Measurements from ENCODE around the gene PRKCE. TPM values are rescaled to one million over a fixed set of nuclear protein-coding genes. Genes with fewer than 3 reads are reported as not detected.

The PRKCE gene
- total and polyA plus RNA-seq, 2 experiments from 2014 or later: 0.94 to 1.2 TPM

DNA sequence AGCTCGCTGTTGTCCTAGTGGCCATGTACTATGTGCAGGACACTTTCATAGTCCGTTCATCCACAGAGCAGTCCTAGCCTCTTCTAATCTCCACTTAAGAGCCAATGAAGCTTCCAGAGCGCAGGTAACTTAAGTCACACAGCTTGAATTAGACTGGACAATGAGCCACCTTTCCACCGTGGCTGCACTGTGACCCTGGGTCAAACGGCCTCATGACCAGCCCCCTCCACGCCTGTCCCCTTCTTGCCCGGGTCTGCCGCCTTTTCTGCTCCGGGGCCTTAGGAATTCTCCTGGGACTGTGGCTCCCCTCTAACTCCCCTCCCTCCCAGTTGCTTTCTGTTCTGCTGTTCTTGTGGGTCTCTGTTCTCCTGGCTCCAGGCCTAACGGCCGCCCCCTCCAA, 8.4 kb upstream of the PRKCE start:
- Mint-ChIP-seq H3K4me3 (peak overlapping the region; percentile 67; the same call in 2 of the 3 replicates), H3K9me3 (no peaks in the 10 kb centered on the region), H3K27me3 (ENCODE audit: insufficient read depth, low read depth, poor library complexity) (peaks cover 24% of the 10 kb centered on the region), H3K4me1 (peaks cover 11% of the 10 kb centered on the region), H3K36me3 (ENCODE audit: low read depth) (no peaks in the 10 kb centered on the region; the same call in 2 of the 3 replicates), H3K27ac (no peak overlapping the region)
- Histone ChIP-seq H2AFZ (peak overlapping the region; percentile 95), H3K36me3 (ENCODE audit: insufficient read depth) (no peaks in the 10 kb centered on the region), H3K27me3 (ENCODE audit: insufficient read depth) (peaks cover 55% of the 10 kb centered on the region), H3K79me2 (replicated peaks; ENCODE audit: insufficient read depth) (no peaks in the 10 kb centered on the region), H3K4me3 (peak overlapping the region; percentile 70), H3K4me1 (ENCODE audit: insufficient read depth) (peaks cover 14% of the 10 kb centered on the region), H3K4me2 (peak overlapping the region; percentile 92), H3F3A (replicated peaks; ENCODE audit: low read depth) (no peaks in the 10 kb centered on the region), H4K20me1 (replicated peaks; ENCODE audit: insufficient read depth) (no peaks in the 10 kb centered on the region), H3K27ac (ENCODE audit: low read depth) (no peak overlapping the region), H3K9me2 (ENCODE audit: insufficient read depth) (no peaks in the 10 kb centered on the region)
- TF ChIP-seq ZNF114 (CRISPR knock-in tag; IDR thresholded peaks at IDR 0.05): no peak
- TF ChIP-seq CREB1 (CRISPR knock-in tag; IDR thresholded peaks at IDR 0.05; ENCODE audit: low read depth): no peak
- no peak for TF ChIP-seq ZNF331 (CRISPR knock-in tag; IDR thresholded peaks at IDR 0.05; ENCODE audit: low read depth)
- TF ChIP-seq EZH2 (IDR thresholded peaks at IDR 0.05; ENCODE audit: low read depth, unreplicated experiment): no peak
- TF ChIP-seq REST (IDR thresholded peaks at IDR 0.05; ENCODE audit: unreplicated experiment): no peak
- TF ChIP-seq, protein P1, sequence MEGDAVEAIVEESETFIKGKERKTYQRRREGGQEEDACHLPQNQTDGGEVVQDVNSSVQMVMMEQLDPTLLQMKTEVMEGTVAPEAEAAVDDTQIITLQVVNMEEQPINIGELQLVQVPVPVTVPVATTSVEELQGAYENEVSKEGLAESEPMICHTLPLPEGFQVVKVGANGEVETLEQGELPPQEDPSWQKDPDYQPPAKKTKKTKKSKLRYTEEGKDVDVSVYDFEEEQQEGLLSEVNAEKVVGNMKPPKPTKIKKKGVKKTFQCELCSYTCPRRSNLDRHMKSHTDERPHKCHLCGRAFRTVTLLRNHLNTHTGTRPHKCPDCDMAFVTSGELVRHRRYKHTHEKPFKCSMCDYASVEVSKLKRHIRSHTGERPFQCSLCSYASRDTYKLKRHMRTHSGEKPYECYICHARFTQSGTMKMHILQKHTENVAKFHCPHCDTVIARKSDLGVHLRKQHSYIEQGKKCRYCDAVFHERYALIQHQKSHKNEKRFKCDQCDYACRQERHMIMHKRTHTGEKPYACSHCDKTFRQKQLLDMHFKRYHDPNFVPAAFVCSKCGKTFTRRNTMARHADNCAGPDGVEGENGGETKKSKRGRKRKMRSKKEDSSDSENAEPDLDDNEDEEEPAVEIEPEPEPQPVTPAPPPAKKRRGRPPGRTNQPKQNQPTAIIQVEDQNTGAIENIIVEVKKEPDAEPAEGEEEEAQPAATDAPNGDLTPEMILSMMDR (conservative IDR thresholded peaks at IDR 0.05; ENCODE audit: low read depth in 2 of 2): no peak
- DNase-seq (ENCODE audit: low spot score) (peak; percentile 27), ATAC-seq (peak; percentile 46)

GRCh38 chr2:45643543-45644542, 7.6 kb upstream of the PRKCE start:
- Histone ChIP-seq H4K20me1 (replicated peaks; ENCODE audit: insufficient read depth) (no peaks in the 10 kb centered on the region), H3F3A (replicated peaks; ENCODE audit: low read depth) (no peaks in the 10 kb centered on the region), H2AFZ (peak overlapping the region; percentile 95), H3K4me1 (ENCODE audit: insufficient read depth) (peaks cover 13% of the 10 kb centered on the region), H3K27ac (ENCODE audit: low read depth) (no peak overlapping the region), H3K4me2 (peak overlapping the region; percentile 92), H3K9me2 (ENCODE audit: insufficient read depth) (no peaks in the 10 kb centered on the region), H3K27me3 (ENCODE audit: insufficient read depth) (peaks cover 63% of the 10 kb centered on the region), H3K36me3 (ENCODE audit: insufficient read depth) (no peaks in the 10 kb centered on the region), H3K79me2 (replicated peaks; ENCODE audit: insufficient read depth) (no peaks in the 10 kb centered on the region), H3K4me3 (peak overlapping the region; percentile 70)
- Mint-ChIP-seq H3K36me3 (ENCODE audit: low read depth) (no peaks in the 10 kb centered on the region; the same call in 2 of the 3 replicates), H3K27me3 (ENCODE audit: insufficient read depth, low read depth, poor library complexity) (peaks cover 31% of the 10 kb centered on the region), H3K27ac (no peak overlapping the region), H3K4me3 (peak overlapping the region; percentile 67; the same call in 2 of the 3 replicates), H3K4me1 (peaks cover 8% of the 10 kb centered on the region), H3K9me3 (no peaks in the 10 kb centered on the region)
- DNase-seq (ENCODE audit: low spot score): peak; percentile 80
- ATAC-seq: peak; percentile 97
- no peak for TF ChIP-seq POLR2AphosphoS5 (IDR thresholded peaks at IDR 0.05; ENCODE audit: low read depth)
- TF ChIP-seq, protein P2, sequence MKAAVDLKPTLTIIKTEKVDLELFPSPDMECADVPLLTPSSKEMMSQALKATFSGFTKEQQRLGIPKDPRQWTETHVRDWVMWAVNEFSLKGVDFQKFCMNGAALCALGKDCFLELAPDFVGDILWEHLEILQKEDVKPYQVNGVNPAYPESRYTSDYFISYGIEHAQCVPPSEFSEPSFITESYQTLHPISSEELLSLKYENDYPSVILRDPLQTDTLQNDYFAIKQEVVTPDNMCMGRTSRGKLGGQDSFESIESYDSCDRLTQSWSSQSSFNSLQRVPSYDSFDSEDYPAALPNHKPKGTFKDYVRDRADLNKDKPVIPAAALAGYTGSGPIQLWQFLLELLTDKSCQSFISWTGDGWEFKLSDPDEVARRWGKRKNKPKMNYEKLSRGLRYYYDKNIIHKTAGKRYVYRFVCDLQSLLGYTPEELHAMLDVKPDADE (IDR thresholded peaks at IDR 0.05): no peak
